Thoracic aorta (tissue), 2 donors: ENCODE results near the gene FLT4. TPM values are rescaled to one million over a fixed set of nuclear protein-coding genes. Genes with fewer than 3 reads are reported as not detected.

Experiments used
- ATAC-seq: fragments of 150-250 bp; one replicate; pipeline ENCODE4 v1.8.0; 2017; ENCODE audit warnings: low read depth; ENCODE audit not compliant: insufficient number of reproducible peaks, low FRiP score
- DNase-seq: peaks from one replicate; pipeline ENCODE4 v3.0.0-alpha.2; 2020; ENCODE audit warnings: low spot score
- H3K27ac ChIP-seq, 2 donors: fragments of 200-600 bp; sonication (generic); 1 replicate in 1 of 2; 2 replicates in 1 of 2; pipeline ENCODE4 v1.5.1; 2016; ENCODE audit warnings: mild to moderate bottlenecking in 2 of 2, moderate library complexity in 2 of 2
- H3K27me3 ChIP-seq: fragments of 200-600 bp; sonication (generic); replicated peaks from 2 replicates; pipeline ENCODE4 v1.6.0; 2016; ENCODE audit warnings: mild to moderate bottlenecking; ENCODE audit not compliant: insufficient read depth
- H3K36me3 ChIP-seq: fragments of 200-600 bp; sonication (generic); one replicate; pipeline ENCODE4 v1.5.1; 2016
- H3K4me1 ChIP-seq, 2 donors: fragments of 200-600 bp; sonication (generic); 1 replicate in 1 of 2; 2 replicates in 1 of 2; pipeline versions ENCODE4 v1.5.1 to v1.6.0; 2016; ENCODE audit warnings: low read depth in 2 of 2, mild to moderate bottlenecking in 1 of 2; ENCODE audit not compliant: control insufficient read depth in 1 of 2
- H3K4me3 ChIP-seq: fragments of 200-600 bp; sonication (generic); 2 replicates; pipeline ENCODE4 v1.5.1; 2016; ENCODE audit warnings: mild to moderate bottlenecking
- H3K9me3 ChIP-seq: fragments of 200-600 bp; sonication (generic); 2 replicates; pipeline ENCODE4 v1.5.1; 2016
- total RNA-seq, 2 donors: library from RNA; depleted of rRNA; stranded (reverse); fragments of >200 nt; gene quantifications; one replicate each; pipeline versions ENCODE4 v1.1.0 to v1.2.3, GENCODE V29; 2016
- TF ChIP-seq, protein P1 (sequence below): fragments of 200-600 bp; sonication (generic); IDR thresholded peaks from one replicate; pipeline ENCODE4 v1.5.1; 2019; ENCODE audit warnings: antibody characterized with exemption

Gene FLT4
- total RNA-seq, 2 donors from 2014 or later: 4.8 to 10.8 TPM

DNA sequence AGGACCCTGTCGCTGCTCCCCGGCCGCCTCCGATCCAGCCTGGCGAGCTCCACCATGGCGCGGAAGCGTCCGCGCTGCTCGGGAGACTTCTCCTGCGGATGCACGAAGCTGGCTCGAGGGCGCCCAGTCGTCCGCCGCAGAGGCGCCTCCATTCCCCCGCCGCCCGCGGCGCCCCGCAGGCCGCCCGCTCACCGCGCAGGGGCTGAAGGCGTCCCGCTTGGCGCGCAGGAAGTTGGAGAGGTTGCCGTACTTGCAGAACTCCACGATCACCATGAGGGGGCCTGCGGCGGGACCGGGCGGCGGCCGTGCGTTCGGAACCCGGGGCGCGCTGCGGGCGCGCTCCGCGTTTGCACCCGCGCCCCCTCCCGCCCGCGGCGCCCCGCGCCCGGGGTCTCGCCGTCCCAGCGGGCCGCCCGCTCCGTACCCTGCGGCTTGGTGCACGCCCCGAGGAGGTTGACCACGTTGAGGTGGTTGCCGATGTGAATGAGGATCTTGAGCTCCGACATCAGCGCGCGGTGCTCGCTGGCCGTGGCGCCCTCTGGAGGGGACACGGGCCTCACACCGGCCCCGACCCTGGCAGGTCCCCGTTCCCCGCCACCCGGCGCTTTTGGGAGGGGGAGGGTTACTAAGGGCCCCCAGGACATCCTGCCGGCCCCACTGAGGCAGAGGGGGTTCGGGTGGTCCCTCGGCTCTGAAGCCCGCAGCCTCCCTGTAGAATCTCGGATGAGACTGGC is 30.4 kb downstream of the FLT4 start:
- DNase-seq: no peak

GRCh38 chr5:180618487-180618828 is 30.9 kb downstream of the FLT4 start:
- Histone ChIP-seq H3K27ac (no peak overlapping the region), H3K27me3 (no peaks in the 10 kb centered on the region), H3K4me1 (no peaks in the 10 kb centered on the region), H3K9me3 (no peaks in the 10 kb centered on the region), H3K36me3 (no peaks in the 10 kb centered on the region), H3K4me3 (peak overlapping the region; percentile 47)
- no peak for DNase-seq
- TF ChIP-seq, protein P1, sequence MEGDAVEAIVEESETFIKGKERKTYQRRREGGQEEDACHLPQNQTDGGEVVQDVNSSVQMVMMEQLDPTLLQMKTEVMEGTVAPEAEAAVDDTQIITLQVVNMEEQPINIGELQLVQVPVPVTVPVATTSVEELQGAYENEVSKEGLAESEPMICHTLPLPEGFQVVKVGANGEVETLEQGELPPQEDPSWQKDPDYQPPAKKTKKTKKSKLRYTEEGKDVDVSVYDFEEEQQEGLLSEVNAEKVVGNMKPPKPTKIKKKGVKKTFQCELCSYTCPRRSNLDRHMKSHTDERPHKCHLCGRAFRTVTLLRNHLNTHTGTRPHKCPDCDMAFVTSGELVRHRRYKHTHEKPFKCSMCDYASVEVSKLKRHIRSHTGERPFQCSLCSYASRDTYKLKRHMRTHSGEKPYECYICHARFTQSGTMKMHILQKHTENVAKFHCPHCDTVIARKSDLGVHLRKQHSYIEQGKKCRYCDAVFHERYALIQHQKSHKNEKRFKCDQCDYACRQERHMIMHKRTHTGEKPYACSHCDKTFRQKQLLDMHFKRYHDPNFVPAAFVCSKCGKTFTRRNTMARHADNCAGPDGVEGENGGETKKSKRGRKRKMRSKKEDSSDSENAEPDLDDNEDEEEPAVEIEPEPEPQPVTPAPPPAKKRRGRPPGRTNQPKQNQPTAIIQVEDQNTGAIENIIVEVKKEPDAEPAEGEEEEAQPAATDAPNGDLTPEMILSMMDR: no peak
- ATAC-seq: no peak

More for the DNA sequence above, 30.4 kb downstream of the FLT4 start:
- TF ChIP-seq, protein P1: no peak
- no peak overlapping the region for H3K27ac ChIP-seq
- no peaks in the 10 kb centered on the region for H3K9me3 ChIP-seq
- H3K27me3 ChIP-seq: no peaks in the 10 kb centered on the region
- no peaks in the 10 kb centered on the region for H3K36me3 ChIP-seq
- no peak for ATAC-seq
- peak overlapping the region; percentile 47 for H3K4me3 ChIP-seq
- H3K4me1 ChIP-seq: no peaks in the 10 kb centered on the region

GRCh38 chr5:180613814-180614188 is 35.6 kb downstream of the FLT4 start:
- Histone ChIP-seq H3K27me3 (no peaks in the 10 kb centered on the region), H3K9me3 (no peaks in the 10 kb centered on the region), H3K4me1 (no peaks in the 10 kb centered on the region), H3K36me3 (no peaks in the 10 kb centered on the region), H3K4me3 (no peak overlapping the region), H3K27ac (no peak overlapping the region)
- TF ChIP-seq, protein P1: no peak
- no peak for DNase-seq
- no peak for ATAC-seq

DNA sequence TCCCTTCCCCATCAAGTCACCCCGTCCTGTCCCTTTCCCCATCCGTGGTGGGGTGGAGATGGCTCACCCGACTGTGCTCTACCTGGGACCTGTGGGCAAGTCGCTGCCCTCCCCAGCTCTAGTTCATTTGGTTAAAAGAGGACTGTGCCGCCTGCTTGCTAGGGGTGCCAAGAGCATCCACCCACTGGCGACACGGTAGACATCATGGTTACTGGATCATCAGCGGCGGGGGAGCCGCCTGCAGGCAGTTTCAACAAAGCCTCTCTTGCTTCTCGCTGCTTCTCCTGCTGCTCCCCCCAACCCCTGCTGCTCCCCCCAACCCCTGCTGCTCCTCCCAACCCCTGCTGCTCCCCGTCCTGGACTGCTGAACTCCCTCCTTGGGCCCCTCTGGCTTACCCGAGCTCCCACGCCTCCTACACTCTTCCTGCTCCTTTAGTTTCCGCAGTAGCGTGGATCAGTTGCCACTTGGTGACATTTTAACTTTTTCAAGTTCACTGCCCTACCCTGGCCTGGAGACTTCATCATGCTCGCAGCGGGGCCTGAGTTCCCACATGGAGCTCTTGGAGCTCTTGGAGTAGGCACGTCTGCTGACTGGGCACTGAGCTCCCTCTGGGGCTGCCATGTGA is 36.1 kb downstream of the FLT4 start:
- H3K36me3 ChIP-seq: no peaks in the 10 kb centered on the region
- no peak overlapping the region for H3K27ac ChIP-seq
- H3K9me3 ChIP-seq: no peaks in the 10 kb centered on the region
- no peaks in the 10 kb centered on the region for H3K27me3 ChIP-seq
- H3K4me3 ChIP-seq: no peak overlapping the region
- H3K4me1 ChIP-seq: no peaks in the 10 kb centered on the region
- DNase-seq (no peak), ATAC-seq (no peak)
- TF ChIP-seq, protein P1: no peak

DNA sequence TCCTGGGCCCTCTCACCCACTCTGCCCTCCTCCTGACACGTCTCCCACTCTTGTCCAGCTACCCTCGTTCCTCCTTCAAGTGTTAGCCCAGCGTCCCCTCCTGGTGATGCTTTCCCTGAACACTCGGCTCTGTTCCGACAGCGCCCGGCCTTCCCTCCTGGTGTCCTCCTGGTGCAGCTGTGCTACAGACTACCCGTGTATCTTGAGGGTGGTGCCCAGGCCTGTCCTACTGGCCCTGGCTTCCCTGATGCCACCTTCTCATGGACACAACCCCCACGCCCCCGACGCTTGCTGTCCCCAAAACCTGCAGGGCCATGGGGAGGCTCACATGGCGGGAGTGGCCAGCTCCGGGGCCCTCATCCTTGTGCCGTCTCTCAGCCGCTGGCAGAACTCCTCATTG is 36.7 kb downstream of the FLT4 start:
- H3K27me3 ChIP-seq: no peaks in the 10 kb centered on the region
- TF ChIP-seq, protein P1: no peak
- ATAC-seq (no peak), DNase-seq (no peak)
- H3K9me3 ChIP-seq: no peaks in the 10 kb centered on the region
- no peak overlapping the region for H3K27ac ChIP-seq
- no peaks in the 10 kb centered on the region for H3K4me1 ChIP-seq
- no peak overlapping the region for H3K4me3 ChIP-seq
- no peaks in the 10 kb centered on the region for H3K36me3 ChIP-seq
